ENCODE data around the gene CXorf58. TPM values are rescaled to one million over a fixed set of nuclear protein-coding genes. Genes with fewer than 3 reads are reported as not detected.

Gene CXorf58
- polyA plus RNA-seq, 1 of the 3 experiments (the other 2 are of a cell fraction) = not detected

DNA sequence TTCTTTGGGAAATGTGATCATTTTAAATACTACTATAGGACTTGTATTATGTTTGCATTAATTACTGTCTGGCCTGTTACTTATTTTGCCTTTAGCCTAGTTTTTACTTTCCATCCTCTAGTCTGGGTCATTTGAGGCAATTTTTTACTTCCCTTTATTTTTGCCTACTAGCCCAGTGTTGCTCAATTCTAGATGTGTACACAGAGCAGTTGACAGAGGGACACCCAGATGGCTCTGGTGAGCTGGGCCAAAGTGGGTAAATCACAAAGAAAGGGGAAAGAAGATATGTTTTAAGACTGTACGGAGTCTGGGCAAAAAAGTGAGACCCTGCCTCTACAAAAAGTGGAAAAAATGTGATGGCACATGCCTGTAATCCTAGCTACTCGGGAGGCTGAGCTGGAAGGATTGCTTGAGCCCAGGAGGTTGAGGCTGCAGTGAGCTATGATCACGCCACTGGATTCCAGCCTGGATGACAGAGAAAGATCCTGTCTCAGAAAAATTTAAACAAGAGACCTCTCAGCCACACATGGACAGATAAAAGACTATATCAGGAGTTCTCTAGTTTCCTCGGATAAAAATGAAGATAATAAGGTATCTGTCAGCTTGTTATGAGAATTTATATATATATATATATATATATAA lies 35.8 kb upstream of the CXorf58 start:
- Histone ChIP-seq H3K4me2 (no peak overlapping the region), H3F3A (replicated peaks; ENCODE audit: insufficient read depth) (no peaks in the 10 kb centered on the region), H3K9me3 (no peaks in the 10 kb centered on the region), H4K20me1 (ENCODE audit: insufficient read depth) (no peaks in the 10 kb centered on the region), H3K4me1 (ENCODE audit: control insufficient read depth in 1 of 2, insufficient read depth in 2 of 2, low read depth in 1 of 2, low read length in 1 of 2) (no peaks in the 10 kb centered on the region), H3K9me2 (no peaks in the 10 kb centered on the region), H3K79me2 (ENCODE audit: insufficient read depth) (no peaks in the 10 kb centered on the region), H3K27me3 (ENCODE audit: insufficient read depth) (no peaks in the 10 kb centered on the region; the same call in 1 of the 2 replicates), H2AFZ (ENCODE audit: low read depth) (no peak overlapping the region), H3K4me3 (ENCODE audit: low read depth in 2 of 2, low read length in 1 of 2) (no peak overlapping the region), H3K27ac (ENCODE audit: low read depth in 2 of 2, low read length in 1 of 2) (no peak overlapping the region), H3K9ac (no peak overlapping the region), H3K36me3 (replicated peaks in 1 of 2; ENCODE audit: control insufficient read depth in 1 of 2, insufficient read depth in 2 of 2, low read length in 1 of 2) (no peaks in the 10 kb centered on the region)
- TF ChIP-seq MXI1 (IDR thresholded peaks at IDR 0.05; ENCODE audit: low read depth, low read length) = no peak
- TF ChIP-seq, protein P1, sequence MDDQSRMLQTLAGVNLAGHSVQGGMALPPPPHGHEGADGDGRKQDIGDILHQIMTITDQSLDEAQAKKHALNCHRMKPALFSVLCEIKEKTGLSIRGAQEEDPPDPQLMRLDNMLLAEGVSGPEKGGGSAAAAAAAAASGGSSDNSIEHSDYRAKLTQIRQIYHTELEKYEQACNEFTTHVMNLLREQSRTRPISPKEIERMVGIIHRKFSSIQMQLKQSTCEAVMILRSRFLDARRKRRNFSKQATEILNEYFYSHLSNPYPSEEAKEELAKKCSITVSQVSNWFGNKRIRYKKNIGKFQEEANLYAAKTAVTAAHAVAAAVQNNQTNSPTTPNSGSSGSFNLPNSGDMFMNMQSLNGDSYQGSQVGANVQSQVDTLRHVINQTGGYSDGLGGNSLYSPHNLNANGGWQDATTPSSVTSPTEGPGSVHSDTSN (IDR thresholded peaks at IDR 0.05) = no peak
- TF ChIP-seq NFIC (IDR thresholded peaks at IDR 0.05; ENCODE audit: borderline replicate concordance) = no peak
- TF ChIP-seq FOSL2 (IDR thresholded peaks at IDR 0.05; ENCODE audit: borderline replicate concordance, low read depth) = no peak
- no peak for TF ChIP-seq POLR2AphosphoS5 (IDR thresholded peaks at IDR 0.05; ENCODE audit: low read depth, low read length)
- no peak for TF ChIP-seq ELF1 (IDR thresholded peaks at IDR 0.05)
- TF ChIP-seq, protein P2, sequence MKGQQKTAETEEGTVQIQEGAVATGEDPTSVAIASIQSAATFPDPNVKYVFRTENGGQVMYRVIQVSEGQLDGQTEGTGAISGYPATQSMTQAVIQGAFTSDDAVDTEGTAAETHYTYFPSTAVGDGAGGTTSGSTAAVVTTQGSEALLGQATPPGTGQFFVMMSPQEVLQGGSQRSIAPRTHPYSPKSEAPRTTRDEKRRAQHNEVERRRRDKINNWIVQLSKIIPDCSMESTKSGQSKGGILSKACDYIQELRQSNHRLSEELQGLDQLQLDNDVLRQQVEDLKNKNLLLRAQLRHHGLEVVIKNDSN (IDR thresholded peaks at IDR 0.05; ENCODE audit: borderline replicate concordance, low read depth) = no peak
- no peak for DNase-seq
- WGBS (ENCODE audit: low lambda C conversion rate) = 42% methylated on average over 4 of the region's 4 CpGs
- ChIA-PET POLR2A (no interaction called here), CTCF (no interaction called here)

DNA sequence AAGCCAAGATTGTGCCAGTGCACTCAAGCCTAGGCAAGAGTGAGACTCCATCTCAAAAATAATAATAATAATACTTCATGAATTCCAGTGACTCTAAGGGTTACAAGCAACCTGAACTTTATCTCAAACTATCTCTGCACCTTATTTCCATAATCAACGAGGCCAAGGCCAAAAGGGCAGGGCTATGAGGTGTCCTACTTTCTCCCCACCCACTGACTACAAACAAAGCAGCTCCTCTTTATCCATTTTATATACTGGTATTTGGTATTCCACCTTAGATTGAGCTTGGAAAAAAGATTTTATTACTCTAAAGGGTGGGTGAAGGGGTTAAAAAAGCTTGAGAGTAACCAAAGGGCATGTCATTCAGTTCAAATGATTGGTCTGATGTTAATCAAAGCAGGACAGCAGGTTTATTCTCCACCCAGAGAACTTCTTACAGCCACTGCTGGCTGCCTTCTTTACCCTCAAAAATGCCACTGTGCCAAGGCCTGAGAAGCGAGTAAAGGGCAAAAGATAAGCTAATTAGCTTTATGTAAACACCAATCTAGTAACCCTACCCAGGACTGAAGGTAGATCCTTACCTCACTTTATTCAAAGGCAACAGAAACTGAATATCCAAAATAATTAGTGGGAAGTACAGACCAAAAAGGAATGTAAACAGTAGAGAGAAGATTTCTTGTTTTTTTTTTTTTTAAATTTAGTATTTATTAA lies 28.3 kb upstream of the CXorf58 start:
- Histone ChIP-seq H3K9me3 (no peaks in the 10 kb centered on the region), H2AFZ (ENCODE audit: low read depth) (no peak overlapping the region), H3K4me3 (ENCODE audit: low read depth in 2 of 2, low read length in 1 of 2) (no peak overlapping the region), H3K9me2 (no peaks in the 10 kb centered on the region), H3K27me3 (ENCODE audit: insufficient read depth) (no peaks in the 10 kb centered on the region; the same call in 1 of the 2 replicates), H3K4me1 (ENCODE audit: control insufficient read depth in 1 of 2, insufficient read depth in 2 of 2, low read depth in 1 of 2, low read length in 1 of 2) (peaks cover 0 to 20% of the 10 kb centered on the region in 2 experiments; a peak in 1 of 4 replicates), H3K27ac (ENCODE audit: low read depth in 2 of 2, low read length in 1 of 2) (no peak overlapping the region), H3F3A (replicated peaks; ENCODE audit: insufficient read depth) (peaks cover 6% of the 10 kb centered on the region), H3K79me2 (ENCODE audit: insufficient read depth) (no peaks in the 10 kb centered on the region), H4K20me1 (ENCODE audit: insufficient read depth) (no peaks in the 10 kb centered on the region), H3K4me2 (no peak overlapping the region), H3K36me3 (replicated peaks in 1 of 2; ENCODE audit: control insufficient read depth in 1 of 2, insufficient read depth in 2 of 2, low read length in 1 of 2) (no peaks in the 10 kb centered on the region), H3K9ac (no peak overlapping the region)
- ChIA-PET POLR2A (no interaction called here), CTCF (interaction anchor here (1.0 to 2.8 kb wide), 2 partner anchors 22 to 97 kb away, joined by 3 to 8 read pairs; partner anchors contain the start of gene SAT1)
- no peak for DNase-seq
- TF ChIP-seq NFIC (IDR thresholded peaks at IDR 0.05; ENCODE audit: borderline replicate concordance) = no peak
- TF ChIP-seq FOSL2 (IDR thresholded peaks at IDR 0.05; ENCODE audit: borderline replicate concordance, low read depth) = no peak
- TF ChIP-seq SMC3 (IDR thresholded peaks at IDR 0.05; ENCODE audit: low read depth, low read length) = no peak
- TF ChIP-seq EZH2phosphoT487 (IDR thresholded peaks at IDR 0.05; ENCODE audit: borderline replicate concordance, low read depth) = no peak
- TF ChIP-seq, protein P3, sequence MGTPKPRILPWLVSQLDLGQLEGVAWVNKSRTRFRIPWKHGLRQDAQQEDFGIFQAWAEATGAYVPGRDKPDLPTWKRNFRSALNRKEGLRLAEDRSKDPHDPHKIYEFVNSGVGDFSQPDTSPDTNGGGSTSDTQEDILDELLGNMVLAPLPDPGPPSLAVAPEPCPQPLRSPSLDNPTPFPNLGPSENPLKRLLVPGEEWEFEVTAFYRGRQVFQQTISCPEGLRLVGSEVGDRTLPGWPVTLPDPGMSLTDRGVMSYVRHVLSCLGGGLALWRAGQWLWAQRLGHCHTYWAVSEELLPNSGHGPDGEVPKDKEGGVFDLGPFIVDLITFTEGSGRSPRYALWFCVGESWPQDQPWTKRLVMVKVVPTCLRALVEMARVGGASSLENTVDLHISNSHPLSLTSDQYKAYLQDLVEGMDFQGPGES (IDR thresholded peaks at IDR 0.05; ENCODE audit: low read depth, low read length) = no peak
- TF ChIP-seq, protein P4, sequence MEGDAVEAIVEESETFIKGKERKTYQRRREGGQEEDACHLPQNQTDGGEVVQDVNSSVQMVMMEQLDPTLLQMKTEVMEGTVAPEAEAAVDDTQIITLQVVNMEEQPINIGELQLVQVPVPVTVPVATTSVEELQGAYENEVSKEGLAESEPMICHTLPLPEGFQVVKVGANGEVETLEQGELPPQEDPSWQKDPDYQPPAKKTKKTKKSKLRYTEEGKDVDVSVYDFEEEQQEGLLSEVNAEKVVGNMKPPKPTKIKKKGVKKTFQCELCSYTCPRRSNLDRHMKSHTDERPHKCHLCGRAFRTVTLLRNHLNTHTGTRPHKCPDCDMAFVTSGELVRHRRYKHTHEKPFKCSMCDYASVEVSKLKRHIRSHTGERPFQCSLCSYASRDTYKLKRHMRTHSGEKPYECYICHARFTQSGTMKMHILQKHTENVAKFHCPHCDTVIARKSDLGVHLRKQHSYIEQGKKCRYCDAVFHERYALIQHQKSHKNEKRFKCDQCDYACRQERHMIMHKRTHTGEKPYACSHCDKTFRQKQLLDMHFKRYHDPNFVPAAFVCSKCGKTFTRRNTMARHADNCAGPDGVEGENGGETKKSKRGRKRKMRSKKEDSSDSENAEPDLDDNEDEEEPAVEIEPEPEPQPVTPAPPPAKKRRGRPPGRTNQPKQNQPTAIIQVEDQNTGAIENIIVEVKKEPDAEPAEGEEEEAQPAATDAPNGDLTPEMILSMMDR (IDR thresholded peaks at IDR 0.05) = no peak
- TF ChIP-seq FOXM1 (IDR thresholded peaks at IDR 0.05; ENCODE audit: low read depth) = no peak
- no peak for TF ChIP-seq GATA2 (CRISPR knock-in tag; IDR thresholded peaks at IDR 0.05)
- TF ChIP-seq, protein P5, sequence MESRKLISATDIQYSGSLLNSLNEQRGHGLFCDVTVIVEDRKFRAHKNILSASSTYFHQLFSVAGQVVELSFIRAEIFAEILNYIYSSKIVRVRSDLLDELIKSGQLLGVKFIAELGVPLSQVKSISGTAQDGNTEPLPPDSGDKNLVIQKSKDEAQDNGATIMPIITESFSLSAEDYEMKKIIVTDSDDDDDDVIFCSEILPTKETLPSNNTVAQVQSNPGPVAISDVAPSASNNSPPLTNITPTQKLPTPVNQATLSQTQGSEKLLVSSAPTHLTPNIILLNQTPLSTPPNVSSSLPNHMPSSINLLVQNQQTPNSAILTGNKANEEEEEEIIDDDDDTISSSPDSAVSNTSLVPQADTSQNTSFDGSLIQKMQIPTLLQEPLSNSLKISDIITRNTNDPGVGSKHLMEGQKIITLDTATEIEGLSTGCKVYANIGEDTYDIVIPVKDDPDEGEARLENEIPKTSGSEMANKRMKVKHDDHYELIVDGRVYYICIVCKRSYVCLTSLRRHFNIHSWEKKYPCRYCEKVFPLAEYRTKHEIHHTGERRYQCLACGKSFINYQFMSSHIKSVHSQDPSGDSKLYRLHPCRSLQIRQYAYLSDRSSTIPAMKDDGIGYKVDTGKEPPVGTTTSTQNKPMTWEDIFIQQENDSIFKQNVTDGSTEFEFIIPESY (IDR thresholded peaks at IDR 0.05; ENCODE audit: borderline replicate concordance, low read depth) = no peak
- no peak for TF ChIP-seq EP300 (IDR thresholded peaks at IDR 0.05; ENCODE audit: borderline replicate concordance in 1 of 2, low read depth in 1 of 2, low read length in 1 of 2)
- TF ChIP-seq TCF12 (IDR thresholded peaks at IDR 0.05) = no peak
- no peak for TF ChIP-seq GABPA (IDR thresholded peaks at IDR 0.05; ENCODE audit: low read depth)
- no peak for TF ChIP-seq MXI1 (IDR thresholded peaks at IDR 0.05; ENCODE audit: low read depth, low read length)
- TF ChIP-seq TAF1 (IDR thresholded peaks at IDR 0.05; ENCODE audit: borderline replicate concordance, low read depth, low read length) = no peak
- 46% methylated on average over 2 of the region's 2 CpGs for WGBS (ENCODE audit: low lambda C conversion rate)
